ENCODE measurements around the gene ETV3L.
"Not testable (repeated sequence)": the region's sequence is repeated elsewhere in the genome, so short reads cannot be mapped to it uniquely, and the experiment has no call there.

ETV3L gene

DNA sequence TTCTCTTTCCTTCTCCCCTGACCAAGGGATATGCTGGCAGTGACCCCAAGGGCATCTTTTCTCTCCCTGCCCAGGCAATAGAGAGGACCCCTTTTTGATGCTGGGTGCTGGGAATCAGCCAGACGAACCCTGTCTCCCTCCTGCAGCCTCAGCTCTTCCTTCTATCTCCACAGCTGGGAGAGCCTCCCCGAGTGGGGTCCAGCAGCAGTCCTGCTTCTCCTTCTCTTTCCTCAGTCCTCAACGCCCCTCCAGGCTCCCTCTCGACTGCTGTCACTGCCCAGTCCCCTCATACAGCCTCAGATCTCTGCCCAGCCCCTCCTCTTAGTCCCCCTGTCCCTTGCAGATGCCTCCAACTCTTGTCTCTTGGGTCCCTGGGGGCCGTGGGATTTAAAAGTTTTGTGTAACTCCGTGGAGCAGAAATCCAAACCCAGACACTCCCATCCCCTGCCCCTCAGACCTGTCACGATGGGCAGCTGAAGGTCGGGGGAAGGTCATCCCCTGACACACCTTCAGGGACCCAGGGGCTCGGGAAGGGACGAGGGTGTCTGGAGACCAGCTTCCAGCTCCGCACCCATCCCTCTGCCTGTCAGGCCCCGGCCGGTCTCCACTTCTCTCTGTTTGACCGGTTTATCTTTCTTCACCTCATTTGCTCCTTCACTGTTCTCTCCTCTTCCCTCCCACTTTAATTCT, 5.8 kb upstream of the ETV3L start:
- no peak for DNase-seq (ENCODE audit: low spot score)

DNA sequence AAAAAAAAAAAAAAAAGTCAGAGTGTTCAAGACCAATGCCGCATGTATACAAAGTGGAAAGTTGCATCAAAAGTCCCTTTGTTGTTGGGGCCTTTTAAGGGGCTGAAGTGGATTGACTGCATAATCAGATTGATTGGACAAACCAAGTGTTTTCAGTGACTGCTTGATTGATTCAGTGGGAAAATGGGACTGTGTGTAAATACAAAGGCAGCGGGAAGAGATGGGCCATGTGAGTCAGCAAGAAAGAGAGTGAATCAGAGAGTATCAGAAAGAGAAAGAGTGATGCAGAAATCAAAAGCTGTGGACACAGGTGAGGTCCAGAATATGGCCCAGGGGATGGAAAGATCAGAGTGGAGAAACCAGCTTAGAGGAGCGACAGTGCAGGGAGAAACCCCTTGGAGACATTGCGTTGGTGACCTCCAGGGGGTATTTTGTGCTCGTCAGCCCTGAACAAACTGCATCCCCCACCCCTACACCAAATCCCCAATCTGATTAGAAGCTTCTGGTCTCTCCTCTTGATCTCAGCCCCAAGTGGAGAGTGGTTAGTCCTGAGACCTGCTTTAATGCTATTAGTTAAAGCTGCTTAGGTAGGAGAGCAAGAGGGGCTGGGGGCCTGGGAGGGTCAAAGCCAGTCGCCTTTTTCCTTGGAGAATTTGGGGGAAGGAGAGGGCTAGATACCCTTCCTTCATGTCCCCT, 5.1 kb upstream of the ETV3L start:
- peak; percentile 46 for DNase-seq (ENCODE audit: low spot score)

DNA sequence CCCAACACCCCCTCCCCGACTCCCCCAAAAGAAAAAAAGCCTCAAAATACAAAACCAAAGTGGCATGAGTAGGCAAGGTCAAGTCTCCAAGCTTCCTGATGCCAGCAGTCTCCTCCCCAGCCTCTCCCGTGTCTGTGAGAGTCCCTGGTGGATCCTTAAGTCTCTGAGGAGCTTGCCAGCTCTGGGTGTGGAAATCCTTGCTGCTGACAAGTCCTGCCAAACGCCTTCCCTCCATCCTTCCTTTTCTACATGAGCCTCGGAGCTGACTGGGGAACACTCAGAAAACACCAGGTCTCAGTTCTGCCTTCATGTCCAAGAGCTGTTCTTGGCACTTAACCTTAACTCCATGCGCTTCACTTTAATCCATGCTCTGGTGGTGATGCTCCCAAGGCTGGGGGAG, 3.7 kb upstream of the ETV3L start:
- no peak for DNase-seq (ENCODE audit: low spot score)

DNA sequence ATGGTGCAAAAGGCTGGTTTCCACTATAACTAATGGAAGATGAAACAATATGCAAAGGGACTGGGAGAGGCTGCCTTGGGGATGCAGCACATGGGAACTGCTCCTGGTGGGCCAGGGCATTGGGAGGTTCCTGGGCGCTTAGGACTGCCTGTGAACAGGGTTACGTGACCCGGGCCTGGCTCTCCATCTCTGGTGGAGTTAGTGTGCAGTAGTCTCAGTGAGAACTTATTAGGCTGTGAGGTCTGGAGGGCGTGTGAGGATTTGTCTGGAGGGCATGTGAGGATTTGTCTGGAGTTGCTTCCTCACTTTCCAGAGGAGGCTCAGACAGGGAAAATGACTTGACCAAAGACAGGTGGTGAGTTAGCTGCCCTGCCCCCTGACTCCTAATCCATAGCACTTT, 1.5 kb upstream of the ETV3L start:
- DNase-seq (ENCODE audit: low spot score): no peak

DNA sequence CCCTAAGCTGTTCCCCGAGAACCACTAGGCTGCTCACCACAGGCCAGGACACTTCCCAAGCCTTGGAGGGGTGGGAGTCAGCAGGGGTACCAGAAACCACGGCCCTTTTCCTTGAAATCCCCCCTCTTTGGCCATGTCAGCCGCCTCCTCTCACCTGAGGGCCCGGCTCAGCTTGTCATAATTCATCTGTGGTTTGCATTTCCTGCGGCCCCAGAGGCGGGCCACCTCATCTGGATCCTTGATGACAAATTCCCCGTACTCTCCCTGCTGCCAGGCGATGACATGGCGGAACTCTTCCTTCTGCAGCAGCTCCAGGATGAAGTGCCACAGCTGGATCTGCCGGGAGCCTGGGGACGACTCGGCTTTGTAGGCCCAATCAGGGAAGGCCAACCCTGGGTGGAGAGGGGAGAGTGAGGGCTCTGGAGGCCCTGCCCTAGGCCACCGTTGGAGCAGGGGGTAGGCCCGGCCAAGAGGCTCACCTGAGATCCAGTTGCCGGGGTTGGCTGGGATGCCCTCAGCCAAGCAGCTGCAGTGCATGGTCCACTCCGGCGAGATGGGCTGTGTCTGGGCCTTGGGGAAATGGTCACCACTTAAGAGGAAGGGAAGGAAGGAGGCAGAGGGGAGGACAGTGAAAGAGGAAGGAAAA, 498 bp downstream of the ETV3L start:
- DNase-seq (ENCODE audit: low spot score): not testable (repeated sequence)

DNA sequence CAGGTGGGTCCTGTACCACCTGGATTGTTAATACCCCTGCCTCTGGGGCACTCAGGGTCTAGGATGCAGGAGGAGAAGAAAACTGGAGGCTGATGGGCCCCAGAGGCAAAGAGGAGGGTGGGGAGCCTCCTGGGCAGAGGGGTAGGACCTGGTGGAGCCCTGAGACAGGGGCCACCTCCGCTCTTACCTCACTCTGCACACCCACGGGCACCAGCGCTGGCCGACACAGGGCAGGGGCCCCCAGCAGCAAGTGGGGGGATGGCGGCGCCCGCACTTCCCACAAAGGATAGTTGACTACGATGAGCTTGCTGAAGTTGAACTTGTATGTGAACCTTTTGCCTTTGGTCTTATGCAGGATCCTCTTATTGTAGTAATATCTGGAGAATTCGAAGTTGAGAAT, 1.1 kb downstream of the ETV3L start:
- no peak for DNase-seq (ENCODE audit: low spot score)

DNA sequence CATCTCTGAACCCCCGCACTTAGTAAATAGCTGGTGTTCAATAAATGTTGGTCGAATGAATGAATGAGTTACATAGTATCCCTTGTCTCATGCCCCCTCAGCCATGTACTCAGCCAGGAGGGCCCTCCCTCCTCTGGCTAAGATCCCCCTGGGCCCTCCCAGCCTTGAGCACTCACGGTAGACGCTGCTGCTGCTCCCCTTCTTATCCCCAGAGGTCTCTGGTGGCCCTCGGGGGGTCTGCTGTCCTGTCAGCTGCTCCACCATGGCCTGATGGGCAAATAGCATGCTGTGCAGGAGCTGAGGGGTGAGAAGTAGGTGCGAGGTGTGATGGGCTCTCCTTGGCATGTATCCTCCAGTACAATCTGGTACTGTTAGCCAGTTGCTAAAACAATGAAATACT, 1.9 kb downstream of the ETV3L start:
- no peak for DNase-seq (ENCODE audit: low spot score)

DNA sequence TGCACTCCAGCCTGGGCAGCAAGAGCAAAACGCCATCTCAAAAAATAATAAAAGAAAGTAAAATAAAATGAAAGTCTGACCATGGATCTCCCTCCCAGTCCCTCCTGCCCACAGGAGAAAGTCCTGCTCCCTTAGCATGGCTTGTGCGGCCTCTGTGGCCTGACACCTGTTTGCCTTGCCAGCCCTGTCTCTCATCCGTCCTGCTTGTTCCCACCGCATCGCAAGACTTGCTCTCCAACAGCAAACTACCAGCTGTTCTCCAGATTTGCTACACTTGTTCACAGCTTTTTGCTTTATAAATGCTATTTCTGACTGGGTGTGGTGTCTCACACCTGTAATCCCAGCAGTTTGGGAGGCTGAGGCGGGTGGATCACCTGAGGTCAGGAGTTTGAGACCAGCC, 2.7 kb downstream of the ETV3L start:
- no peak for DNase-seq (ENCODE audit: low spot score)

DNA sequence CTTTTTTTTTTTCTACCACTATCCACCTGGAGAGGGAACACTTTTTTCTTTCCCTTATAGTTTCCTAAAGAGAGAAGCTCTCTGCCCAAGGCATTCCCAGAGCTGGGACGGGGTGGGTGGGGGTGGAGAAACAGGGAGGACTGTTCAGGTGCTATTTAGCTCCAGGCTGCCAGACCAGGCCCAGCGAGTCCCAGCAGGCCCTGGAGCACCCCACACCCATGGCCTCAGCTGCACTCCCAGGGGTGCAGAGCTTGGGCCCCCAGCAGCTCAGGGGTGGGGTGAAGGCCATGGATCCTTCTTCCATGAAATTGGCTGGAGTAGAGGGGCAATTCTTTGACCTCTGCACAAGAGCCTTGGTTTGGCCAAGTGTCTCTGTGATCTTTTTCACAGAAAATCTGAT, 4.1 kb downstream of the ETV3L start:
- no peak for DNase-seq (ENCODE audit: low spot score)

DNA sequence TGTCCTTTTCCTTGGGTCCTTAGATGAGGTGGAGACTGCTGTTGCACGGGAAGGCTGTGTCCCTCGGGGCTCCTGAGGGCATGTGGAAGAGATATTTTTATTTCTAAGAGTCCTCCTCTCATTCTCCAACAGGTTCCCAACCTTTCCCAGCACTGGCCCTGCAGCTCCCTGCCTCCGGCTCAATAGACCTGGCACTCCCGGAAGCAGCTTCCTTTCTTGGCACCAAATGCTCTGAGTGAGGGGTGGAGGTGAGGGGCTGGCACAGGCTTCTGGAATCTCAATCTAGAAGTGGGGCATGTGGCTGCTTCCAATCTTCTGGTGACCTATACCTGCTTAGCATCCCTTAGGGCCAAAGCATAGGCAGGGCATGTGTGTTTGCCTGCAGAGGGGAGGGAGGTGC, 4.5 kb downstream of the ETV3L start:
- no peak for DNase-seq (ENCODE audit: low spot score)

DNA sequence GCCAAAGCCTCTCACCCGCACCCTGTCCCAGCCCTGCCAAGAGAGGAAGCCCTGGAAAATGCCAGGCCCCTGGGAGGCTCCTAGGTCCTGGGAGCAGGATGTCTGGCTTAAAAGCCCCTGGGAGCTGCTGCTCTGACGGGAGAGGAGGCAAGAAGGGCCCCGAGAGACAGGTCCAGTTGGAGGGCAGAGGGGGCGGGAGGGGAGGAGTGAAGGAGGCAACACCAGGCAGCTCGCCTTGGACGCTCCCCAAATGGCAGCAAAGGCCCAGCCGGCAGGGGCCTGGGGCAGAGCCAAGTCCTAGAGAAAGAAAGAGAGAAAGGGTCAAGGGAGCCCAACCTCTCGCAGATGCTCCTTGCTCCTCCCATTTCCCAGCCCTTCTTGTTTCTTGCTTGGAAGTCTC, 6.8 kb downstream of the ETV3L start:
- DNase-seq (ENCODE audit: low spot score): no peak

DNA sequence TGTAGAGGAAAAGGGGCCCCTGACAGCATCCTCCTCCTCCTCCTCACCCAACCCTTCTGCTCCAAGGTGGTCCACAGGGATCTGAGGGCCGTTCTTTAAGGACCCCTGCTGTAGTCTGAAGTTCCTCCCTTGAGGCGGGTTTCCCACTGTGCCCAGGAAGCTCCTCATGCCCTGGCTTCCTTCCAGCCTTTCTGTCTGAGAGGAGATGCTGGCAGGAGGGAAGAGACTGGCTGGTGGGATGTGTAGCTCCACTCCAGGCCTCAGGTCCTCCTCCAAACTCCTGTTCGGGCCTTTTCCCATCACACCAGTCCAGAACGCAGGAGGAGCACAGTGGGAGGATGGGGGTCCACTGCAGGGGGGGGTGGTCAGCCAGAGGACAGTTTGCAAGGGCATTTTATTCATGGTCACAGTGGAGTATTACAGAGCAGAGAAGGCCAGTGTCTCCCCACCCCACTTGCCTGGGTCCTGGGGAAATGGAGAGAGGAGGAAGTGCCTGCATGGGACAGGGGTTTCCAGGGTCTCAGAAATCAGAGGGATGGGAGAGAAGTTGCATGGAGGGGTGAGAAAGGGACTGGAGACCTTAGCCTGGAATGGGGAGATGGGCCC, 7.8 kb downstream of the ETV3L start:
- no peak for DNase-seq (ENCODE audit: low spot score)

DNA sequence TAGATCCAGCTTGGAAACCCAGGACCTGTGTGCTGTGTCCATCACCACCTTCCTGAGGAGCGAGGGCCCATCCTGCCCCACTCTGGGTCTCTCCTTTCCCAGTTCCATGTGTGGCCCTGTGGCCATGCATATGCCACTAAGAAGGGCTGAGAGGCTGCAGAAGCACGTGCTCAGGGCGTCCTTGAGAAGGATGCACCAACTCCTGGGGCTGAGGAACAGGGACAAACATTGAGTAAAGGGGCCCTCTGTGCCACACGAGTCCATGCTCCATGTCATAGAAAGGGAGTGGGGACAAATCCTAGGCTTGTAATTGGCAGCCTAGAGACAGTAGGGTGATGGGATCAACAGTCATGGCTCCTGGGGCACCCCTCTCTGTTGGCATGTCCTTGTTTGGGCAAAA, 8.4 kb downstream of the ETV3L start:
- no peak for DNase-seq (ENCODE audit: low spot score)

DNA sequence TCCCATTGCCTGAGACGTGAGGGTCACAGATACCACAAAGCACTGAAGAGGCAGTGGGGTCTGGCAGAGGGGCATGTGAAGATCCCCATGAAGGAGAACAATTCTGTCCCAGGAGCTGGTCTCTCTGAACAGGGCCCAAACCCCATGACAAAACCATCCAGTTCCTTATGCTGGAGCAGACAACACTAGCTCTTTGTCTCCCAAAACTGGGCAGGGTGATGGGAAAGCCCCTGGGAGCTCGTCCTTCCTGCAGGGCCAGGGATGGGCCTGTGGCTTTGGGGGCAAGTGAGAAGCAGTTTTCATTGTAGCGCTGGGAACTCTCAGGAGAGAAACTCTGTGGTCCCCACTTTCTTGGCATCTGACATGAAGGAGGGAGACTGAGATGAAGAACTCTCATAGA, 8.8 kb downstream of the ETV3L start:
- DNase-seq (ENCODE audit: low spot score): no peak

DNA sequence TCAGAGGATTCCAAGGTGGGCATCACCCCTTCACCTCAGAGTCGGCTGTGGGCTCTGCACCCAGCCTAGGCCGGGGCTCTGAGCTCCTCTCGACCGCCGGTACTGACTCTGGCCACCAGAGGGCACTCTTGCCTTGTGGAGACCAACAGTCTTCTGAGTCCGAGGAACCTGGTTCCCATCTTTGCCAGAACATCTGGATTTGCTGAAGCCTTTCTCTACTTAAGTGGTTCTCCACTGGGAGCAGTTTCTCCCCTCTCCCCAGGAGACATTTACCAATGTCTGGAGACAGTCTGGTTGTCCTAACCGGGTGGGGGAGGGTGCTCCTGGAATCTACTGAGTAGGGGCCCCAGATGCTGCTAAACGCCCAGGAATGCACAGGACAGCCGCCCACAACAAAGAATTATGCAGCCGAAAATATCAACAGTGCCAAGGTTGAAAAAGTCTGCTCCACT, 9.4 kb downstream of the ETV3L start:
- DNase-seq (ENCODE audit: low spot score): peak; percentile 88

DNA sequence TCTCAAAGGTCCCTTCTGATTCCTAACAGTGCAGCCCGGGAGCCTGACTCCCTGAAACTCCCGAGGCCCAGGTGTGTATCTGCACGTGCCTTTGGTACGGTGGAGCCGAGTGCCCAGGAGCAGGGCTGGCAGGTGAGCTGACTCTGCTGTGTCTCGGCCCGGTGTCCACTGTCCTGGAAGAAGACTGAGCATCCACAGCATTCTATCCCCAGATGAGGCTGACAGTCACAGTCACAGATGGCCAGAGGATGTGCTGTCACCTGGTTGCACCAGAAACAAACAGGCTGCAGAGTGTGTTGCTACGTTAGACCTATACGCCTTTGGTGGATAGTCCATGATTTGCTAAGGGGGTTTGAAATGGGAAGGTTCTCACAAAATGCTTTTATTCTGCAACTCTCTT, 9.8 kb downstream of the ETV3L start:
- DNase-seq (ENCODE audit: low spot score): no peak

DNA sequence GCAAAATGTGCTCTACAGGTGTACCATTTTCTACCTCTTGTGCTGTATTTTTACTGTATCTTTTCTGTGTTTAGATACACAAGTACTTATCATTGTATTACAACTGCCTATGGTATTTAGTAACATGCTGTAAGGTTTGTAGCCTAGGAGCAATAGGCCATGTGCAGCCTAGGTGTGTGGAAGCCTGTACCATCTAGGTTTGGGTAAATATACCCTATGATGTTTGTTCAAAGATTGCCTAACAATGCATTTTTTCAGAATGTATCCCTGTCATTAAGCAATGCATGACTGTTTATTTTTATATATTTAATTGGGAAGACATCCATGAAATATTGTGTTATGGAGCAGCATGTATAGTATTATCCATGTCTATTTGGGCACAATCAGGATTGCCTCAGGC, 11.0 kb downstream of the ETV3L start:
- no peak for DNase-seq (ENCODE audit: low spot score)

DNA sequence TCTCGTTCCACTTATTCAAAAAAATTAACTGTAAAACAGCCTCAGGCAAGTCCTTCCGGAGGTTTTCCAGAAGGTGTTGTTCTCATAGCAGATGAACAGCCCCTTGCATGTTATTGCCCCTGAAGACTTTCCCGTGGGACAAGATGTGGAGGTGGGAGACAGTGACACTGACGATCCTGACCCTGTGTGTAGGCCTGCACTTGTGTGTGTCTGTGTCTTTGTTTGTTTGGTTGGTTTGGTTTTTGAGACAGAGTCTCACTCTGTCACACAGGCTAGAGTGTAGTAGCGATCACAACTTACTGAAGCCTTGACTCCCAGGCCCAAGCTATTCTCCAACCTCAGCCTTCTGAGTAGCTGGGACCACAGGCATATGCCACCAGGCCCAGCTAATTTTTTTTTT, 12.6 kb downstream of the ETV3L start:
- no peak for DNase-seq (ENCODE audit: low spot score)

DNA sequence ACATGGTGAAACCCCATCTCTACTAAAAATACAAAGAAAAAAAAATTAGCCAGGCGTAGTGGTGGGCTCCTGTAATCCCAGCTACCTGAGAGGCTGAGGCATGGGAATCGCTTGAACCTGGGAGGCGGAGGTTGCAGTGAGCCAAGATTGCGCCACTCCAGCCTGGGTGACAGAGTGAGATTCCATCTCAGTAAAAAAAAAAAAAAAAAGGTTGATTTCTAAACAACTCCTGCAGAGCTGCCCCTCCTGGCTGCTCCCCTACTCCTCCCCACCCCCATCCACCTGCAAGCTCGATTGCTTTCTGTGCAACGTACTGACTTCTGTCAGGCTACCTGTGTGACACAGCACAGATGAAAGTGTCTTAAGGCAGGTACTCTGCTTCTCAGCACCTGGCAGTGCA, 13.3 kb downstream of the ETV3L start:
- no peak for DNase-seq (ENCODE audit: low spot score)

DNA sequence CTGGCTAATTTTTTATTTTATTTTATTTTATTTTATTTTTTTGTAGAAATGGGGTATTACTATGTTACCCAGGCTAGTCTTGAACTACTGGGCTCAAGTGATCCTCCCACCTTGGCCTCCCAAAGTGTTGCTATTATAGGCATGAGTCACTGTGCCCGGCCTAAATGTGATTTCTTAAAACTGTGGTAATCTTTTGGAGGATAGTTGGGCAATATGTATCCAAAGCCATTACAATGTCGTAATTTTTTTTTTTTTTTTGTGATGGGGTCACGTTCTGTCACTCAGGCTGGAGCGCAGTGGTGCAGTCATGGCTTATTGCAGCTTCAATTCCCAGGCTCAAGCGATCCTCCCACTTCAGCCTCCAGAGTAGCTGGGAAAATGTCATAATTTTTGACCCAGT, 14.2 kb downstream of the ETV3L start:
- DNase-seq (ENCODE audit: low spot score): no peak

DNA sequence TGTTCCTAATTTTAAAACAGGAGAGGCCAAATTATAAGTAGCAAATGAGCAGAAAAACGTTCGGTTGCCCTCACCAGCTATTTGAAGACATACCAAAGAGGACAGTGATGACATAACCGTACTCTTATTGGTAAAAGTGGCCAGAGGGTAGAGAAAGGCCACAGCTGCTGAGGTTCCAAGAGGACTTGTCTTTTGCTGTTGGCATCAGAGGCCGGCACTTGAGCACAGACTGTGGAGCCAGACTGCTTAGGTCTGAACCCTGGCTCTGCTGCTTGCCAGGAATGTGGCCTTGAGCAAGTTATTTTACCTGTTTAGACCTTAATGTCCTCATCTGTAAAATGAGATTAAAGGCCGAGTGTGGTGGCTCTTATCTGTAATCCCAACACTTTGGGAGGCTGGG, 14.9 kb downstream of the ETV3L start:
- DNase-seq (ENCODE audit: low spot score): no peak

DNA sequence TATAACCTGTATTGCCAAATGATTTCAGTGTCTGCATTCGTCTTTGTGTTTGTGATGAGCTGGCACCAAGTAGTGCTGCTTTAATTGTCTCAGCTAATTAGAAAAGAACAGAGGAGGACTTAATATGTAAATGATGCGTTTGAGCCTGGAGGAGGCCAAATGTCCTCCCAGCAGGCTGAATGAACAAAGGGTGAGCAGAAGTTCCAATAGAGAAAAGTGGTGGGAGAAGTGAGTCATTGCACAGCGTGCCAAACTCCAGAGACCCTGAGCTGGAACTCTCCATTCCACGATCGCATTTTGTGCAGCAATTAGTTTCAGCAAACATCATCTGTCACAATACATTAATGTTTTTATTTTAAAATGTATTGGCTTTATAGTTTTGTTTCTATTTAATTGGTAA, 17.9 kb downstream of the ETV3L start:
- no peak for DNase-seq (ENCODE audit: low spot score)

DNA sequence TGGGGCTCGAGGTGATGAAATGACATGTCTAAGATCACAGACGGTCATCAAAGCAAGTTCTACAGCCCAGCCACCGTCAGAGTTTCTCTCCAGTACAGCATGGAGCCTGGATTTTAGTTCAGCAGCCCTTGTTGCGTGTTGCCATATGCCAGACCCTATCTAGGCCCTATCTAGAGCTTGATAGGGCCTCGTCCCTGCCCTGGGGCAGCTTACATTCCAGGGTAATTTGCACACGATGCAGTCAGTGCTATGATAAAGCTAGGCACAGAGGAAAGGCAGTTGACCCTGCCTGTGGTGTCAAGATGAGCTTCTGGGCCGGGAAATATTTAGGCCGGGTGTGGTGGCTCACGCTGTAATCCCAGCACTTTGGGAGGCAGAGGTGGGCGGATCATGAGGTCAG, 18.9 kb downstream of the ETV3L start:
- no peak for DNase-seq (ENCODE audit: low spot score)
